Tibial nerve (tissue), 4 donors: Measurements from ENCODE around the gene APH1B. TPM values are rescaled to one million over a fixed set of nuclear protein-coding genes. Genes with fewer than 3 reads are reported as not detected.
"Not testable (repeated sequence)": the region's sequence is repeated elsewhere in the genome, so short reads cannot be mapped to it uniquely, and the experiment has no call there.

Source experiments
- DNase-seq, 2 donors: peaks; one replicate each; pipeline ENCODE4 v3.0.0-alpha.2; 2019; ENCODE audit warnings: low spot score in 2 of 2
- H3K27ac ChIP-seq, 4 donors: fragments of 200-600 bp; sonication (generic) in 3 of 4; one replicate each; pipeline ENCODE4 v1.5.1; 2017 to 2019; ENCODE audit warnings: mild to moderate bottlenecking in 1 of 4
- H3K27me3 ChIP-seq, 2 donors: fragments of 200-600 bp; sonication (generic) in 1 of 2; one replicate each; pipeline versions ENCODE4 v1.5.1 to v1.6.0; 2017 to 2019
- H3K36me3 ChIP-seq, 3 donors: fragments of 200-600 bp; sonication (generic); one replicate each; pipeline ENCODE4 v1.5.1; 2018 to 2019
- H3K4me1 ChIP-seq, 4 donors: fragments of 200-600 bp; sonication (generic) in 3 of 4; one replicate each; pipeline ENCODE4 v1.5.1; 2017 to 2019
- H3K4me3 ChIP-seq, 4 donors: fragments of 200-600 bp; sonication (generic) in 3 of 4; one replicate each; pipeline ENCODE4 v1.5.1; 2017 to 2019; ENCODE audit warnings: mild to moderate bottlenecking in 1 of 4, moderate library complexity in 1 of 4
- H3K9me3 ChIP-seq, 4 donors: fragments of 200-600 bp; sonication (generic) in 3 of 4; one replicate each; pipeline ENCODE4 v1.5.1; 2017 to 2019
- EP300 ChIP-seq, 2 donors: sonication (generic); formaldehyde crosslinking; IDR thresholded peaks; one replicate each; pipeline ENCODE4 v1.6.1; 2017; ENCODE audit warnings: antibody characterized with exemption in 2 of 2, mild to moderate bottlenecking in 1 of 2
- POLR2A ChIP-seq, 2 donors: fragments of 450-650 bp; IDR thresholded peaks; one replicate each; pipeline ENCODE4 v1.6.1; 2017; ENCODE audit warnings: antibody characterized with exemption in 2 of 2, mild to moderate bottlenecking in 2 of 2, moderate library complexity in 2 of 2
- WGBS, 2 donors: methylation state at CpG; one replicate each; pipeline ENCODE4 v1.1.5; 2018; 5-methylcytosine and 5-hydroxymethylcytosine counted together
- total RNA-seq, 4 donors: library from RNA; depleted of rRNA; stranded (reverse); fragments of >200 nt; gene quantifications; one replicate each; pipeline ENCODE4 v1.1.0, GENCODE V29; 2016
- TF ChIP-seq, protein P1 (sequence below), 5 experiments: fragments of 200-600 bp in 3 of 5; fragments of 450-650 bp in 2 of 5; sonication (generic) in 3 of 5; IDR thresholded peaks; one replicate each; pipeline ENCODE4 v1.5.1; 2016 to 2019; ENCODE audit warnings: antibody characterized with exemption in 5 of 5, mild to moderate bottlenecking in 3 of 5, moderate library complexity in 2 of 5

Gene APH1B
- total RNA-seq, 4 donors from 2014 or later = 11.0 to 18.4 (median 16.1) TPM

GRCh38 chr15:63312286-63312685 lies 34.9 kb downstream of the APH1B start:
- 92 to 95% methylated on average over 1 of the region's 1 CpG for WGBS, 2 donors
- H3K36me3 ChIP-seq = peaks cover 0 to 4% (median 0%) of the 10 kb centered on the region in 3 donors
- H3K27ac ChIP-seq = no peak overlapping the region
- no peak overlapping the region for H3K4me3 ChIP-seq
- no peak for DNase-seq
- H3K27me3 ChIP-seq = no peaks in the 10 kb centered on the region
- no peak for TF ChIP-seq EP300 (IDR thresholded peaks at IDR 0.05)
- TF ChIP-seq, protein P1, sequence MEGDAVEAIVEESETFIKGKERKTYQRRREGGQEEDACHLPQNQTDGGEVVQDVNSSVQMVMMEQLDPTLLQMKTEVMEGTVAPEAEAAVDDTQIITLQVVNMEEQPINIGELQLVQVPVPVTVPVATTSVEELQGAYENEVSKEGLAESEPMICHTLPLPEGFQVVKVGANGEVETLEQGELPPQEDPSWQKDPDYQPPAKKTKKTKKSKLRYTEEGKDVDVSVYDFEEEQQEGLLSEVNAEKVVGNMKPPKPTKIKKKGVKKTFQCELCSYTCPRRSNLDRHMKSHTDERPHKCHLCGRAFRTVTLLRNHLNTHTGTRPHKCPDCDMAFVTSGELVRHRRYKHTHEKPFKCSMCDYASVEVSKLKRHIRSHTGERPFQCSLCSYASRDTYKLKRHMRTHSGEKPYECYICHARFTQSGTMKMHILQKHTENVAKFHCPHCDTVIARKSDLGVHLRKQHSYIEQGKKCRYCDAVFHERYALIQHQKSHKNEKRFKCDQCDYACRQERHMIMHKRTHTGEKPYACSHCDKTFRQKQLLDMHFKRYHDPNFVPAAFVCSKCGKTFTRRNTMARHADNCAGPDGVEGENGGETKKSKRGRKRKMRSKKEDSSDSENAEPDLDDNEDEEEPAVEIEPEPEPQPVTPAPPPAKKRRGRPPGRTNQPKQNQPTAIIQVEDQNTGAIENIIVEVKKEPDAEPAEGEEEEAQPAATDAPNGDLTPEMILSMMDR (IDR thresholded peaks at IDR 0.05) = no peak
- no peak for TF ChIP-seq POLR2A (IDR thresholded peaks at IDR 0.05)
- H3K9me3 ChIP-seq = no peaks in the 10 kb centered on the region
- no peaks in the 10 kb centered on the region for H3K4me1 ChIP-seq

GRCh38 chr15:63313825-63314224 lies 36.4 kb downstream of the APH1B start:
- Histone ChIP-seq H3K36me3 (peaks cover 0 to 4% (median 0%) of the 10 kb centered on the region in 3 donors), H3K27me3 (no peaks in the 10 kb centered on the region), H3K27ac (no peak overlapping the region), H3K9me3 (no peaks in the 10 kb centered on the region), H3K4me3 (no peak overlapping the region), H3K4me1 (no peaks in the 10 kb centered on the region)
- TF ChIP-seq, protein P1 (IDR thresholded peaks at IDR 0.05) = no peak
- TF ChIP-seq POLR2A (IDR thresholded peaks at IDR 0.05) (no peak), EP300 (IDR thresholded peaks at IDR 0.05) (no peak)
- WGBS, 2 donors = 88 to 90% methylated on average over 4 of the region's 4 CpGs
- no peak for DNase-seq

DNA sequence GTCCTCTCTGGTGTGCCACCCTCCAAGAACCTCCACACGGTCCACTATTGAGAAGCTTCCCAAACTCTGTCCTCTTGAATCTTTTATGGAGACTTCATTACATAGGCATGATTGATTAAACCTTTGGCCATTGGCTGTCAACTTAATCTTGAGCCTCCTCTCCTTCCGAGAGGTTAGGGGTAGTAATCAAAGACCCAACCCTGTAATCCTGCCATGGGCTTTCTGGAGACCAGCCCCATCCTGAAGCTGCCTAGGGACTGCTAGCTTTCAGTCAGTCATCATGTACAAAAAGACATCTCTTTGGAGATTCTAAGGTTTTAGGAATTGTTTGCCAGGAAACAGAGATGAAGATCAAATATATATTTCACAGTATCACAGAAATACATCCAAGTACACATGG lies 37.0 kb downstream of the APH1B start:
- Histone ChIP-seq H3K9me3 (no peaks in the 10 kb centered on the region), H3K27me3 (no peaks in the 10 kb centered on the region), H3K4me1 (no peaks in the 10 kb centered on the region), H3K4me3 (no peak overlapping the region), H3K36me3 (peaks cover 0 to 4% (median 0%) of the 10 kb centered on the region in 3 donors), H3K27ac (no peak overlapping the region)
- TF ChIP-seq, protein P1 (IDR thresholded peaks at IDR 0.05) = no peak
- no peak for TF ChIP-seq POLR2A (IDR thresholded peaks at IDR 0.05)
- TF ChIP-seq EP300 (IDR thresholded peaks at IDR 0.05) = no peak
- 53 to 60% methylated on average over 2 of the region's 2 CpGs for WGBS, 2 donors
- no peak for DNase-seq

DNA sequence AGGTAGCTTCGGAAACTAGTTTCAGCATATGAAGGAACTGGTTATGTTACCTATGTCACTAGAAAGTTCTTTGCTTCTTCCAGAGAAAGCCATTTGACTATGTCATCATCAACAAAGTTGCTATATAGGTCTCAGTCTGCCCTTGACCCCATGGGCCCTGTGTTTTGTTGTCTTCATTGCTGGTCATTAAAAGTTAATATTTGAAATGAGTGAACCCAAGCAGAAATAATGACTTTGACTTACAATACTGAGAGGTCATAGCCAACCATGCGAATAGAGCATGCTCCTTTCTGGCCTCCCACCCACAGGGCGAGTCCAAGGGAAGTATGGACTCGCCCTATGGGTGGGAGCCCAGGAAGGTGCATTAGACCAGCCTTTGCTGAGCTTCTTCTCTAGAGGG lies 40.9 kb downstream of the APH1B start:
- no peaks in the 10 kb centered on the region for H3K27me3 ChIP-seq
- no peaks in the 10 kb centered on the region for H3K9me3 ChIP-seq
- WGBS, 2 donors = 95 to 97% methylated on average over 4 of the region's 4 CpGs
- no peak for DNase-seq
- no peaks in the 10 kb centered on the region for H3K4me1 ChIP-seq
- H3K27ac ChIP-seq = no peak overlapping the region
- H3K4me3 ChIP-seq = no peak overlapping the region
- TF ChIP-seq EP300 (IDR thresholded peaks at IDR 0.05) (no peak), POLR2A (IDR thresholded peaks at IDR 0.05) (no peak)
- TF ChIP-seq, protein P1 (IDR thresholded peaks at IDR 0.05) = no peak
- H3K36me3 ChIP-seq = no peaks in the 10 kb centered on the region

DNA sequence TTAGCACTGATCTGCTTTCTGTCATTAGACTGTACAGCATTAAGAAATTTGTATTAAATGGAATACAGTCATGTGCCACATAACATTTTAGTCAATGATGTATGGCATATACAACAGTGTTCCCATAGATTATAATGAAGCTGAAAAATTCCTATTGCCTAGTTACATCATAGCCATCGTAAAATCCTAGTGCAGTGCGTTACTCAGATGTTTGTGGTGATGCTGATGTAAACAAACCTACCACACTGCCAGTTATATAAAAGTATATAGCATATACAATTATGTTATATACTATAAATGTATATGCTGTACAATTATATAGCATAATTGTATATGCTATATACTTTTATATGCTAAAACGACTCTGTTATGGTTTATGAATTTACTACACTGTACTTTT lies 41.7 kb downstream of the APH1B start:
- H3K4me3 ChIP-seq = no peak overlapping the region
- no peak overlapping the region for H3K27ac ChIP-seq
- no peaks in the 10 kb centered on the region for H3K4me1 ChIP-seq
- H3K27me3 ChIP-seq = no peaks in the 10 kb centered on the region
- no peak for TF ChIP-seq POLR2A (IDR thresholded peaks at IDR 0.05)
- no peak for TF ChIP-seq EP300 (IDR thresholded peaks at IDR 0.05)
- TF ChIP-seq, protein P1 (IDR thresholded peaks at IDR 0.05) = no peak
- no peaks in the 10 kb centered on the region for H3K36me3 ChIP-seq
- H3K9me3 ChIP-seq = no peaks in the 10 kb centered on the region
- 86 to 94% methylated on average over 3 of the region's 3 CpGs for WGBS, 2 donors
- no peak for DNase-seq

- DNase-seq, H3K27me3 ChIP-seq, H3K4me1 ChIP-seq, H3K36me3 ChIP-seq, H3K9me3 ChIP-seq, H3K4me3 ChIP-seq, H3K27ac ChIP-seq: not testable (repeated sequence)
- WGBS, 2 donors = 86 to 87% methylated on average over 10 of the region's 10 CpGs
Measured at GRCh38 chr15:63320446-63320845, 43.0 kb downstream of the APH1B start.

- WGBS, 2 donors = 95 to 97% methylated on average over 9 to 11 of the region's 11 CpGs
- not testable (repeated sequence) for H3K4me3 ChIP-seq, H3K27ac ChIP-seq, H3K9me3 ChIP-seq, H3K4me1 ChIP-seq, H3K36me3 ChIP-seq, DNase-seq, H3K27me3 ChIP-seq
Measured at GRCh38 chr15:63320981-63321380, 43.6 kb downstream of the APH1B start.
